Activated CD8-positive, alpha-beta memory T cell treated with anti-CD3 and anti-CD28 coated beads for 48 hours (primary cell): Measurements from ENCODE around the gene NSUN5.
"Not testable (repeated sequence)": the region's sequence is repeated elsewhere in the genome, so short reads cannot be mapped to it uniquely, and the experiment has no call there.

Experiments used
- DNase-seq, 3 experiments: peaks; one replicate each; pipeline ENCODE4 v3.0.0-alpha.2; 2020; ENCODE audit warnings: low read depth in 2 of 3, low spot score in 2 of 3

Gene NSUN5

DNA sequence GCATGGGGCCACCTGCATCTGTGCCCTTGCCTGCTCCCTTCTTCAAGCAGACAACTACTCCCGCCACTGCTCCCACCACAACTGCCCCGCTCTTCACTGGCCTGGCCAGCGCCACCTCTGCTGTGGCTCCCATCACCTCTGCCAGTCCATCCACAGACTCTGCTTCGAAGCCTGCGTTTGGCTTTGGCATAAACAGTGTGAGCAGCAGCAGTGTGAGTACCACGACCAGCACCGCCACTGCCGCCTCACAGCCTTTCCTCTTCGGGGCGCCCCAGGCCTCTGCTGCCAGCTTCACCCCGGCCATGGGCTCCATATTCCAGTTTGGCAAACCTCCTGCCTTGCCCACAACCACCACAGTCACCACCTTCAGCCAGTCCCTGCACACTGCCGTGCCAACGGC is 11.4 kb downstream of the NSUN5 start:
- not testable (repeated sequence) for DNase-seq

GRCh38 chr7:73277210-73277609 is 31.4 kb downstream of the NSUN5 start:
- DNase-seq: not testable (repeated sequence)

- not testable (repeated sequence) for DNase-seq
Measured at GRCh38 chr7:73267813-73268212, 40.8 kb downstream of the NSUN5 start.

DNA sequence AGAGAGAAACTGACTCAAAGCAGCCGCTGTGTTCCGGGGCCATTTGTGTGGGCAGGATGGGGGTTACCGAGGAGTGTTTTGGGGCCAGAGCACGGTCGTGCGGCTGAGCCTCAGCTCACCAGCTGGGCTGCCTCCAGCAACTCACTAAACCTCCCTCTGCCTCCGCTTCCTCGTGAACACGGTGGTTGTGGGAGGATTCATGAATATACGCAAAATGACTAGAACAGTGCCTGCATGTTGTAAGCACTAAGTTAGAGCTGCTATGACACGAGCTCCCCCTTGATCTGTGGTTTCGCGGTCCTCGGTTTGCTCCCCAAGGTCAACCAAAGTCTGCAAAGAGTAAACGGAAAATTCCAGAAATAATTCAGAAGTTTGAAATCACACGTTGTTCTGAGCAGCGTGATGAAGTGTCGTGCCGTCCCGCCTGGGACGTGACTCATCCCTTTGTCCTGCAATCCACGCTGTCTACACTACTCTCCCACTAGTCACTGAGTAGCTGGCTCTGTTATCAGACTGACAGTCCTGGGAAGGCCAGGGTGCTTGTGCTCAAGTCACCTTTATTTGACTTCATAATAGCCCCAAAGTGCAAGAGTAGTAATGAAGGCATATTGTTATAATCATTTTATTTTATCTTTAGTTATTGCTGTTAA is 41.8 kb downstream of the NSUN5 start:
- not testable (repeated sequence) for DNase-seq

- DNase-seq: not testable (repeated sequence)
Measured at GRCh38 chr7:73262416-73262815, 46.2 kb downstream of the NSUN5 start.
